SK-N-SH (cell line): ENCODE data around the gene PKN2. TPM values are rescaled to one million over a fixed set of nuclear protein-coding genes. Genes with fewer than 3 reads are reported as not detected.

Experiments used
- CTCF ChIA-PET: fragments of 300-600, 350-600 bp; formaldehyde crosslinking; extraction: SDS; loops from one replicate; lab custom pipeline; 2021; lab: Yijun Ruan, JAX
- POLR2A ChIA-PET: fragments of 350-600 bp; sonication (Branson Sonifier 250); formaldehyde crosslinking; extraction: SDS; loops from one replicate; lab custom pipeline; 2020; ENCODE audit warnings: antibody characterized with exemption, inconsistent platforms; lab: Yijun Ruan, JAX
- DNase-seq: peaks from one replicate; pipeline ENCODE4 v3.0.0; 2012
- H2AFZ ChIP-seq: fragments of 200-600 bp; sonication (generic); 2 replicates; pipeline ENCODE4 v1.8.1; 2016; ENCODE audit warnings: antibody characterized with exemption, mild to moderate bottlenecking, low read depth
- H3F3A ChIP-seq: fragments of 200-600 bp; sonication (generic); replicated peaks from 2 replicates; pipeline ENCODE3; 2016; ENCODE audit warnings: antibody characterized with exemption, mild to moderate bottlenecking; ENCODE audit not compliant: insufficient read depth
- H3K27ac ChIP-seq, 2 experiments: fragments of 200-500 bp in 1 of 2; fragments of 200-600 bp in 1 of 2; sonication (Bioruptor generic) in 1 of 2; sonication (generic), shearing (Covaris generic) in 1 of 2; 2 replicates each; pipeline versions ENCODE4 v1.5.1 to v1.6.1; 2014 to 2016; ENCODE audit warnings: low read depth in 2 of 2, inconsistent platforms in 1 of 2, low read length in 1 of 2, mild to moderate bottlenecking in 1 of 2, mixed read lengths in 1 of 2
- H3K27me3 ChIP-seq: fragments of 200-600 bp; sonication (generic), shearing (Covaris generic); 2 replicates; pipeline ENCODE4 v1.6.1; 2016; ENCODE audit warnings: mixed run types; ENCODE audit not compliant: insufficient read depth
- H3K36me3 ChIP-seq, 2 experiments: fragments of 200-500 bp in 1 of 2; fragments of 200-600 bp in 1 of 2; sonication (Bioruptor generic) in 1 of 2; sonication (generic) in 1 of 2; replicated peaks in 1 of 2; 2 replicates each; pipeline versions ENCODE3 to v1.5.1; 2014 to 2016; ENCODE audit warnings: low read length in 1 of 2, mild to moderate bottlenecking in 1 of 2; ENCODE audit not compliant: insufficient read depth in 2 of 2, control insufficient read depth in 1 of 2
- H3K4me1 ChIP-seq, 2 experiments: fragments of 200-500 bp in 1 of 2; fragments of 200-600 bp in 1 of 2; sonication (Bioruptor generic) in 1 of 2; sonication (generic), shearing (Covaris generic) in 1 of 2; 2 replicates each; pipeline versions ENCODE4 v1.5.1 to v1.6.1; 2014 to 2016; ENCODE audit warnings: low read depth in 1 of 2, low read length in 1 of 2, mixed run types in 1 of 2; ENCODE audit not compliant: insufficient read depth in 2 of 2, control insufficient read depth in 1 of 2
- H3K4me2 ChIP-seq: fragments of 200-600 bp; sonication (generic), shearing (Covaris generic); 2 replicates; pipeline ENCODE4 v1.6.1; 2017; ENCODE audit warnings: mixed run types
- H3K4me3 ChIP-seq, 2 experiments: fragments of 200-500 bp in 1 of 2; fragments of 200-600 bp in 1 of 2; sonication (Bioruptor generic) in 1 of 2; sonication (generic), shearing (Covaris generic) in 1 of 2; 2 replicates each; pipeline versions ENCODE4 v1.5.1 to v1.8.1; 2014 to 2016; ENCODE audit warnings: low read depth in 2 of 2, inconsistent platforms in 1 of 2, low read length in 1 of 2, mild to moderate bottlenecking in 1 of 2, mixed read lengths in 1 of 2, moderate library complexity in 1 of 2
- H3K79me2 ChIP-seq: fragments of 200-600 bp; sonication (generic); 2 replicates; pipeline ENCODE4 v1.8.1; 2017; ENCODE audit warnings: mild to moderate bottlenecking; ENCODE audit not compliant: insufficient read depth
- H3K9ac ChIP-seq: fragments of 200-600 bp; sonication (generic); 2 replicates; pipeline ENCODE4 v1.6.1; 2017; ENCODE audit warnings: mixed run types
- H3K9me2 ChIP-seq: fragments of 200-600 bp; sonication (generic); 2 replicates; pipeline ENCODE4 v1.6.1; 2017; ENCODE audit warnings: mixed run types
- H3K9me3 ChIP-seq: fragments of 200-600 bp; sonication (generic); 2 replicates; pipeline ENCODE4 v1.6.1; 2017; ENCODE audit warnings: mixed run types, mild to moderate bottlenecking, moderate library complexity
- H4K20me1 ChIP-seq: fragments of 200-600 bp; sonication (generic); 2 replicates; pipeline ENCODE4 v1.6.1; 2017; ENCODE audit warnings: mild to moderate bottlenecking, mixed run types; ENCODE audit not compliant: insufficient read depth
- EP300 ChIP-seq, 2 experiments: IDR thresholded peaks; 2 replicates each; pipeline versions ENCODE4 v1.4.0 to v1.6.1; 2012; ENCODE audit warnings: borderline replicate concordance in 1 of 2, low read depth in 1 of 2, low read length in 1 of 2
- FOSL2 ChIP-seq: IDR thresholded peaks from 2 replicates; pipeline ENCODE4 v1.4.0; 2012; ENCODE audit warnings: low read depth, mild to moderate bottlenecking, moderate library complexity, borderline replicate concordance
- FOXM1 ChIP-seq: IDR thresholded peaks from 2 replicates; pipeline ENCODE4 v1.4.0; 2012; ENCODE audit warnings: low read depth, mild to moderate bottlenecking
- MXI1 ChIP-seq: IDR thresholded peaks from 2 replicates; pipeline ENCODE4 v1.6.1; 2012; ENCODE audit warnings: mild to moderate bottlenecking, low read depth, low read length, improper control_type of control experiment
- NFIC ChIP-seq: IDR thresholded peaks from 2 replicates; pipeline ENCODE4 v1.4.0; 2012; ENCODE audit warnings: borderline replicate concordance
- TEAD4 ChIP-seq: IDR thresholded peaks from 2 replicates; pipeline ENCODE4 v1.4.0; 2012; ENCODE audit warnings: mild to moderate bottlenecking, borderline replicate concordance; ENCODE audit not compliant: insufficient read depth
- USF1 ChIP-seq: IDR thresholded peaks from 2 replicates; pipeline ENCODE4 v1.4.0; 2012; ENCODE audit warnings: low read depth, borderline replicate concordance
- WGBS: methylation state at CpG from one replicate; pipeline ENCODE4 v1.1.6; 2017; ENCODE audit warnings: low lambda C conversion rate; 5-methylcytosine and 5-hydroxymethylcytosine counted together
- polyA plus RNA-seq, 3 experiments: library from polyadenylated mRNA; depleted of rRNA; stranded (reverse); fragments of >200 nt; gene quantifications; 2 replicates each; pipeline ENCODE4 v1.2.3, GENCODE V29; 2012
- TF ChIP-seq, protein P1 (sequence below): IDR thresholded peaks from 2 replicates; pipeline ENCODE4; 2012

The PKN2 gene
- polyA plus RNA-seq, 1 of the 3 experiments (the other 2 are of a cell fraction), result 6.8 TPM

GRCh38 chr1:88740784-88741183, 56.7 kb downstream of the PKN2 start (continued):
- TF ChIP-seq USF1 (no peak), FOXM1 (no peak)

- no peak for DNase-seq
- TF ChIP-seq EP300 (IDR thresholded peaks at IDR 0.05; ENCODE audit: borderline replicate concordance in 1 of 2, low read depth in 1 of 2, low read length in 1 of 2) (no peak), MXI1 (no peak), TEAD4 (no peak), NFIC (no peak), FOSL2 (0 out of 2 replicates have a peak, but pooled peaks have one; percentile 13)
- TF ChIP-seq, protein P1, sequence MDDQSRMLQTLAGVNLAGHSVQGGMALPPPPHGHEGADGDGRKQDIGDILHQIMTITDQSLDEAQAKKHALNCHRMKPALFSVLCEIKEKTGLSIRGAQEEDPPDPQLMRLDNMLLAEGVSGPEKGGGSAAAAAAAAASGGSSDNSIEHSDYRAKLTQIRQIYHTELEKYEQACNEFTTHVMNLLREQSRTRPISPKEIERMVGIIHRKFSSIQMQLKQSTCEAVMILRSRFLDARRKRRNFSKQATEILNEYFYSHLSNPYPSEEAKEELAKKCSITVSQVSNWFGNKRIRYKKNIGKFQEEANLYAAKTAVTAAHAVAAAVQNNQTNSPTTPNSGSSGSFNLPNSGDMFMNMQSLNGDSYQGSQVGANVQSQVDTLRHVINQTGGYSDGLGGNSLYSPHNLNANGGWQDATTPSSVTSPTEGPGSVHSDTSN, result 0 out of 2 replicates have a peak, but pooled peaks have one; percentile 12
- Histone ChIP-seq H3K9me3 (no peaks in the 10 kb centered on the region), H3K9ac (no peak overlapping the region), H3K27ac (0 out of 4 replicates have a peak overlapping the region, but pooled peaks of 1 of the 2 experiments have one; percentile 12), H2AFZ (no peak overlapping the region), H3F3A (peaks cover 9% of the 10 kb centered on the region), H3K4me1 (peaks cover 0 to 7% of the 10 kb centered on the region in 2 experiments; a peak in 2 of 4 replicates), H3K36me3 (peaks cover 12 to 34% of the 10 kb centered on the region in 2 experiments), H3K4me3 (no peak overlapping the region), H3K4me2 (no peak overlapping the region; the same call in 1 of the 2 replicates), H3K79me2 (peaks cover 60% of the 10 kb centered on the region; the same call in 1 of the 2 replicates), H3K9me2 (no peaks in the 10 kb centered on the region), H4K20me1 (peaks cover 12% of the 10 kb centered on the region; the same call in 1 of the 2 replicates), H3K27me3 (no peaks in the 10 kb centered on the region)
- WGBS, result 51% methylated on average over 2 of the region's 2 CpGs
- CTCF ChIA-PET, result interaction anchor here (1.5 kb wide), 1 partner anchor 86 kb away, joined by 5 read pairs; no protein-coding TSS in a partner anchor
- POLR2A ChIA-PET, result no interaction called here
Measured at GRCh38 chr1:88741413-88741812, 57.3 kb downstream of the PKN2 start.

GRCh38 chr1:88742531-88742930, 58.5 kb downstream of the PKN2 start:
- H3K27ac ChIP-seq, result no peak overlapping the region
- H3F3A ChIP-seq, result peaks cover 9% of the 10 kb centered on the region
- no peak overlapping the region for H3K4me2 ChIP-seq
- TF ChIP-seq EP300 (IDR thresholded peaks at IDR 0.05; ENCODE audit: borderline replicate concordance in 1 of 2, low read depth in 1 of 2, low read length in 1 of 2), result no peak
- no peak overlapping the region for H3K9ac ChIP-seq
- POLR2A ChIA-PET, result no interaction called here
- H3K4me3 ChIP-seq, result no peak overlapping the region
- no peaks in the 10 kb centered on the region for H3K27me3 ChIP-seq
- H3K9me3 ChIP-seq, result no peaks in the 10 kb centered on the region
- peaks cover 12 to 34% of the 10 kb centered on the region in 2 experiments for H3K36me3 ChIP-seq
- no peak for DNase-seq
- H3K79me2 ChIP-seq, result peaks cover 49% of the 10 kb centered on the region; the same call in 1 of the 2 replicates
- no peak overlapping the region for H2AFZ ChIP-seq
- H4K20me1 ChIP-seq, result peaks cover under 1% of the 10 kb centered on the region; the same call in 1 of the 2 replicates
- CTCF ChIA-PET, result no interaction called here
- WGBS, result 95% methylated on average over 6 of the region's 6 CpGs
- H3K9me2 ChIP-seq, result no peaks in the 10 kb centered on the region
- H3K4me1 ChIP-seq, result peaks cover 0 to 7% of the 10 kb centered on the region in 2 experiments; a peak in 2 of 4 replicates
